Spleen (tissue), 11 donors: ENCODE results near the gene KCNH8. TPM values are rescaled to one million over a fixed set of nuclear protein-coding genes. Genes with fewer than 3 reads are reported as not detected.

ENCODE experiments used
- DNase-seq: peaks from one replicate; pipeline ENCODE4 v3.0.0-alpha.2; 2020
- H3K27ac ChIP-seq, 8 donors: fragments of 200-600 bp; sonication (generic) in 7 of 8; 1 replicate in 4 of 8; 2 replicates in 4 of 8; pipeline versions ENCODE4 v1.5.0 to v1.8.0; 2016 to 2021; ENCODE audit warnings: inconsistent platforms in 4 of 8, mild to moderate bottlenecking in 4 of 8, moderate library complexity in 1 of 8
- H3K27me3 ChIP-seq, 7 donors: fragments of 200-600 bp; sonication (generic) in 6 of 7; replicated peaks in 1 of 7; 1 replicate in 4 of 7; 2 replicates in 3 of 7; pipeline versions ENCODE4 v1.5.0 to v1.8.0; 2016 to 2021; ENCODE audit warnings: inconsistent platforms in 3 of 7, mild to moderate bottlenecking in 1 of 7
- H3K36me3 ChIP-seq, 6 donors: fragments of 200-600 bp; sonication (generic) in 5 of 6; 1 replicate in 4 of 6; 2 replicates in 2 of 6; pipeline versions ENCODE4 v1.5.0 to v1.8.0; 2016 to 2021; ENCODE audit warnings: inconsistent platforms in 2 of 6
- H3K4me1 ChIP-seq, 6 donors: fragments of 200-600 bp; sonication (generic) in 5 of 6; 1 replicate in 3 of 6; 2 replicates in 3 of 6; pipeline versions ENCODE4 v1.5.0 to v1.8.0; 2016 to 2021; ENCODE audit warnings: inconsistent platforms in 3 of 6
- H3K4me3 ChIP-seq, 8 donors: fragments of 200-600 bp; sonication (generic) in 7 of 8; 1 replicate in 4 of 8; 2 replicates in 4 of 8; pipeline versions ENCODE4 v1.5.0 to v1.8.0; 2016 to 2021; ENCODE audit warnings: inconsistent platforms in 4 of 8, mild to moderate bottlenecking in 4 of 8, moderate library complexity in 2 of 8
- H3K9me3 ChIP-seq, 8 donors: fragments of 200-600 bp; sonication (generic) in 7 of 8; 1 replicate in 4 of 8; 2 replicates in 4 of 8; pipeline versions ENCODE4 v1.5.0 to v1.8.0; 2016 to 2021; ENCODE audit warnings: inconsistent platforms in 4 of 8
- CTCF ChIP-seq, 11 experiments: fragments of 200-600 bp in 7 of 11; fragments of 450-650 bp in 4 of 11; sonication (generic) in 4 of 11; IDR thresholded peaks in 8 of 11; conservative IDR thresholded peaks in 3 of 11; 1 replicate in 7 of 11; 2 replicates in 4 of 11; pipeline versions ENCODE4 v1.4.0 to v1.8.0; 2016 to 2021; ENCODE audit warnings: antibody characterized with exemption in 11 of 11, inconsistent platforms in 4 of 11, mild to moderate bottlenecking in 1 of 11
- POLR2A ChIP-seq, 3 donors: fragments of 450-650 bp; IDR thresholded peaks; one replicate each; pipeline ENCODE4 v1.5.1; 2017; ENCODE audit warnings: antibody characterized with exemption in 3 of 3, mild to moderate bottlenecking in 1 of 3
- POLR2AphosphoS5 ChIP-seq, 3 donors: sonication (generic); formaldehyde crosslinking; IDR thresholded peaks; one replicate each; pipeline ENCODE4 v1.5.1; 2017; ENCODE audit warnings: antibody characterized with exemption in 3 of 3
- WGBS, 5 donors: extraction: QIAGEN DNeasy Blood & Tissue Kit in 3 of 5; methylation state at CpG; one replicate each; pipeline versions ENCODE4 v1.1.5 to v1.1.7; 2013 to 2018; 5-methylcytosine and 5-hydroxymethylcytosine counted together
- intact Hi-C: fragments of 100-400 bp; cut with DNase I; formaldehyde crosslinking; loops from one replicate; pipeline ENCODE4 v1.15.0; 2023; ENCODE audit warnings: low total_unique reads
- polyA plus RNA-seq, 3 donors: library from polyadenylated mRNA; stranded (reverse); fragments of 200-250 nt; gene quantifications; one replicate each; pipeline ENCODE4 v1.2.1, GENCODE V29; 2013
- total RNA-seq, 7 donors: library from RNA; depleted of rRNA in 3 of 7; stranded (reverse); fragments of >200 nt in 3 of 7; fragmentation: NEBNext Ultra II Directional in 4 of 7; extraction: Animal tissue kit (Norgen Biotek cat#: 25700) in 4 of 7; gene quantifications; one replicate each; pipeline versions ENCODE4 v1.1.0 to v1.2.1, GENCODE V29; 2016 to 2021
- donor health status: healthy with polysubstance abuse.
- donor health status: DM: no; HTN: no; CAD: no; lungs with moderate emphysema.
- donor health status: DM: no; HTN: no; CAD: no.
- donor health status: Bipolar disorder and iron deficiency.
- donor health status: healthy.
- donor health status: DM: no; HTN: no; CAD: no.
- donor health status: DM: yes; HTN: yes; CAD: no.

The KCNH8 gene
- total and polyA plus RNA-seq, 10 donors, result 0.70 to 3.1 (median 2.2) TPM

DNA sequence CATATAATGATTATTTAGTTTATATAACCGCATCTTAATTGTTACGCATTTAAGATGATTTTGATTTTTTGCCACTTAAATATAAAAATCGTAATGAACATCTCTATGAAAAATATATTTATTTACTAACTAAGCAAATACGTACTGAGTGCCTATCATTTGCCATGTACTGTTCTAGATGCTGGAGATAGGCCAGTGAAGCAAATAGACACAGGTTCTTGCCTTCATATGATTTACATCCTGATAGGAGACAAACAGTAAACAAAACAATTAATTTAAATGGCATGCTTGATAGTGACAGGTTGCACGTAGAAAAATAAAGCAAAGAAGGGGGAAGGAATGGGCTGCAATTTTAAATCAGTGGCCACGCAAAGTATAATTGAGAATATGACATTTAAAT lies 217.2 kb downstream of the KCNH8 start:
- TF ChIP-seq POLR2A (IDR thresholded peaks at IDR 0.05) (no peak), POLR2AphosphoS5 (IDR thresholded peaks at IDR 0.05) (no peak), CTCF (IDR thresholded peaks at IDR 0.05 in 8 of 11, conservative IDR thresholded peaks at IDR 0.05 in 3 of 11) (no peak)
- H3K4me1 ChIP-seq, result no peaks in the 10 kb centered on the region
- intact Hi-C loops, result no loop called here
- H3K27ac ChIP-seq, result no peak overlapping the region
- no peaks in the 10 kb centered on the region for H3K36me3 ChIP-seq
- DNase-seq, result no peak
- H3K27me3 ChIP-seq, result no peaks in the 10 kb centered on the region
- no peak overlapping the region for H3K4me3 ChIP-seq
- WGBS, 5 donors, result 75 to 87% (median 84%) methylated on average over 6 of the region's 6 CpGs
- peaks cover 0 to 4% (median 0%) of the 10 kb centered on the region in 8 donors for H3K9me3 ChIP-seq

- H3K27me3 ChIP-seq, result no peaks in the 10 kb centered on the region
- TF ChIP-seq POLR2AphosphoS5 (IDR thresholded peaks at IDR 0.05) (no peak), POLR2A (IDR thresholded peaks at IDR 0.05) (no peak), CTCF (IDR thresholded peaks at IDR 0.05 in 8 of 11, conservative IDR thresholded peaks at IDR 0.05 in 3 of 11) (no peak)
- H3K36me3 ChIP-seq, result no peaks in the 10 kb centered on the region
- 61 to 74% (median 65%) methylated on average over 3 of the region's 3 CpGs for WGBS, 5 donors
- intact Hi-C loops, result no loop called here
- DNase-seq, result no peak
- peaks cover 0 to 8% (median 0%) of the 10 kb centered on the region in 8 donors for H3K9me3 ChIP-seq
- H3K4me1 ChIP-seq, result no peaks in the 10 kb centered on the region
- H3K4me3 ChIP-seq, result no peak overlapping the region
- H3K27ac ChIP-seq, result no peak overlapping the region
Measured at GRCh38 chr3:19384868-19385267, 236.6 kb downstream of the KCNH8 start.

- H3K4me1 ChIP-seq, result peaks cover 0 to 5% (median 0%) of the 10 kb centered on the region in 6 donors
- intact Hi-C loops, result no loop called here
- H3K27me3 ChIP-seq, result no peaks in the 10 kb centered on the region
- H3K27ac ChIP-seq, result no peak overlapping the region
- H3K4me3 ChIP-seq, result no peak overlapping the region
- TF ChIP-seq CTCF (IDR thresholded peaks at IDR 0.05 in 8 of 11, conservative IDR thresholded peaks at IDR 0.05 in 3 of 11), result no peak
- TF ChIP-seq POLR2A (IDR thresholded peaks at IDR 0.05), result no peak
- TF ChIP-seq POLR2AphosphoS5 (IDR thresholded peaks at IDR 0.05), result no peak
- WGBS, 5 donors, result 37 to 53% (median 44%) methylated on average over 3 of the region's 3 CpGs
- no peak for DNase-seq
- no peaks in the 10 kb centered on the region for H3K36me3 ChIP-seq
- no peaks in the 10 kb centered on the region for H3K9me3 ChIP-seq
Measured at GRCh38 chr3:19392150-19392549, 243.8 kb downstream of the KCNH8 start.

DNA sequence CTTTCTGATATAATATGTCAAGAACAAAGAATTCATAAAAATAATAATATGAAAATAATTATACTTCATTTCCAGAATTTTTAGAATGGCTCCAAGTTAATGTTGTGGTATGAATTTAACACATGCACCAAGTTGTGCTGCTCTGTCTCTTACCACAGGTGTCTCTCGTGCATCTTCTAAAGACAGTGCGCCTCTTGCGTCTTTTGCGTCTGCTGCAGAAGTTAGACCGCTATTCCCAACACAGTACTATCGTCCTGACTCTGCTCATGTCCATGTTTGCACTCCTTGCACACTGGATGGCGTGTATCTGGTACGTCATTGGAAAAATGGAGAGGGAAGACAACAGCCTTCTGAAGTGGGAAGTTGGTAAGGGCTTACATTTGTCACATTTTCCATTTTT lies 246.6 kb downstream of the KCNH8 start:
- Histone ChIP-seq H3K36me3 (no peaks in the 10 kb centered on the region), H3K4me1 (peaks cover 0 to 5% (median 0%) of the 10 kb centered on the region in 6 donors), H3K4me3 (no peak overlapping the region), H3K27ac (no peak overlapping the region), H3K27me3 (no peaks in the 10 kb centered on the region), H3K9me3 (no peaks in the 10 kb centered on the region)
- 88 to 95% (median 93%) methylated on average over 8 of the region's 8 CpGs for WGBS, 5 donors
- no peak for DNase-seq
- intact Hi-C loops, result no loop called here
- TF ChIP-seq POLR2A (IDR thresholded peaks at IDR 0.05), result no peak
- no peak for TF ChIP-seq CTCF (IDR thresholded peaks at IDR 0.05 in 8 of 11, conservative IDR thresholded peaks at IDR 0.05 in 3 of 11)
- no peak for TF ChIP-seq POLR2AphosphoS5 (IDR thresholded peaks at IDR 0.05)
